H1 (cell line): ENCODE data around the gene FSIP1.

Experiments used
- BRCA1 ChIP-seq: IDR thresholded peaks from 2 replicates; pipeline ENCODE4 v1.6.1; 2012; ENCODE audit warnings: low read depth, low read length, improper control_type of control experiment
- EZH2 ChIP-seq: fragments of 200-600 bp; sonication (generic); IDR thresholded peaks from 2 replicates; pipeline ENCODE4 v1.7.1; 2012; ENCODE audit warnings: low read depth, mild to moderate bottlenecking, moderate library complexity, low read length, inconsistent platforms; ENCODE audit not compliant: severe bottlenecking
- POLR2AphosphoS5 ChIP-seq: IDR thresholded peaks from 2 replicates; pipeline ENCODE4 v1.6.1; 2011; ENCODE audit warnings: low read depth, low read length
- YY1 ChIP-seq: IDR thresholded peaks from 2 replicates; pipeline ENCODE4 v1.6.1; 2011; ENCODE audit warnings: low read depth, mild to moderate bottlenecking, low read length
- TF ChIP-seq, protein P1 (sequence below), 3 experiments: IDR thresholded peaks; 1 replicate in 2 of 3; 2 replicates in 1 of 3; pipeline versions ENCODE4 v1.5.1 to v1.6.1; 2011; ENCODE audit warnings: low read length in 3 of 3, mild to moderate bottlenecking in 3 of 3, inconsistent platforms in 2 of 3, low read depth in 1 of 3, moderate library complexity in 1 of 3; ENCODE audit not compliant: insufficient read depth in 1 of 3; ENCODE audit errors: control extremely low read depth in 1 of 3

DNA sequence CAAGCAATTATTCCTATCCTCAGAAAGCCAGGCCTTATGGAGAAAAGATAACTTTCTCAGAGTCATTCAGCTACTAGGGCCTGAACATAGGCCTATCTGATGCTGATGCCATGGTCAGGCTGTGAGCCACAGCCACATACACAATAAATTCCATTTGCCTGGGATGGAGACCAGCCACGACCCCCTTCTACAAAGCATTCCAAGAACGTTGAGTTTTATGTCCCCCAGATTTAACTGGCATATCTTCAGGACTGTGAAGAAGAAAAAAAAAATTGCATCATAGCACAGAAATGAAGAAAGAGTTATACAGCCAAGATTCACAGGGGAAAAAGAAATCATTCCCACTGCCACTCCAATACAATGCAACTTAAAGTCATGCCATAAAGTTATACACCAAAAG, 101.8 kb downstream of the FSIP1 start:
- TF ChIP-seq, protein P1, sequence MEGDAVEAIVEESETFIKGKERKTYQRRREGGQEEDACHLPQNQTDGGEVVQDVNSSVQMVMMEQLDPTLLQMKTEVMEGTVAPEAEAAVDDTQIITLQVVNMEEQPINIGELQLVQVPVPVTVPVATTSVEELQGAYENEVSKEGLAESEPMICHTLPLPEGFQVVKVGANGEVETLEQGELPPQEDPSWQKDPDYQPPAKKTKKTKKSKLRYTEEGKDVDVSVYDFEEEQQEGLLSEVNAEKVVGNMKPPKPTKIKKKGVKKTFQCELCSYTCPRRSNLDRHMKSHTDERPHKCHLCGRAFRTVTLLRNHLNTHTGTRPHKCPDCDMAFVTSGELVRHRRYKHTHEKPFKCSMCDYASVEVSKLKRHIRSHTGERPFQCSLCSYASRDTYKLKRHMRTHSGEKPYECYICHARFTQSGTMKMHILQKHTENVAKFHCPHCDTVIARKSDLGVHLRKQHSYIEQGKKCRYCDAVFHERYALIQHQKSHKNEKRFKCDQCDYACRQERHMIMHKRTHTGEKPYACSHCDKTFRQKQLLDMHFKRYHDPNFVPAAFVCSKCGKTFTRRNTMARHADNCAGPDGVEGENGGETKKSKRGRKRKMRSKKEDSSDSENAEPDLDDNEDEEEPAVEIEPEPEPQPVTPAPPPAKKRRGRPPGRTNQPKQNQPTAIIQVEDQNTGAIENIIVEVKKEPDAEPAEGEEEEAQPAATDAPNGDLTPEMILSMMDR (IDR thresholded peaks at IDR 0.05; ENCODE audit: control extremely low read depth in 1 of 3, insufficient read depth in 1 of 3, low read depth in 1 of 3, low read length in 3 of 3), result no peak
- no peak for TF ChIP-seq BRCA1
- no peak for TF ChIP-seq EZH2
- no peak for TF ChIP-seq YY1
- no peak for TF ChIP-seq POLR2AphosphoS5
